WI38 (cell line): ENCODE results near the gene TENT4B.

Experiments used
- H3K4me3 ChIP-seq: 2 replicates; pipeline ENCODE4 v1.5.1; 2011; ENCODE audit warnings: low read depth, mild to moderate bottlenecking, control low read depth, low read length
- TF ChIP-seq, protein P1 (sequence below): IDR thresholded peaks from 2 replicates; pipeline ENCODE4 v1.5.1; 2012; ENCODE audit warnings: low read depth, mild to moderate bottlenecking, control low read depth, low read length

Gene TENT4B

DNA sequence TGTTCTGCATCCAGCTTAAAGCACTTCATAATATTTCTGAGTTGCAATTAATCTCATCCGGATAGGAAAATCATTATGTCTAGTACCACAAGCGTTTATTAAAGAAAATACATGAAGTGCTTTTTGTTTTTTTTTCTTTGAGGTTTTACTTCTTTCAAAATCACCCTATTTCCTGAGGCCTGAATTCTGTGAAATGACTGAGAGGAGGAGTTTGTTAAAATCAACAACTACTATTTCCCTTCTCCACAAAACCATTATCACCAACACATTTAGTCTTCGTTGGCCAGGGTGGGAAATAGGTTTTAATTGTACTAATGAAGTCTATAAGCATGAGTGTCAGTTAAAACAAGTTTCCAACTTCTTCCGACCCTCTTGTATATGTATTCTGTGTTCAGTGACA is 62.6 kb downstream of the TENT4B start:
- TF ChIP-seq, protein P1, sequence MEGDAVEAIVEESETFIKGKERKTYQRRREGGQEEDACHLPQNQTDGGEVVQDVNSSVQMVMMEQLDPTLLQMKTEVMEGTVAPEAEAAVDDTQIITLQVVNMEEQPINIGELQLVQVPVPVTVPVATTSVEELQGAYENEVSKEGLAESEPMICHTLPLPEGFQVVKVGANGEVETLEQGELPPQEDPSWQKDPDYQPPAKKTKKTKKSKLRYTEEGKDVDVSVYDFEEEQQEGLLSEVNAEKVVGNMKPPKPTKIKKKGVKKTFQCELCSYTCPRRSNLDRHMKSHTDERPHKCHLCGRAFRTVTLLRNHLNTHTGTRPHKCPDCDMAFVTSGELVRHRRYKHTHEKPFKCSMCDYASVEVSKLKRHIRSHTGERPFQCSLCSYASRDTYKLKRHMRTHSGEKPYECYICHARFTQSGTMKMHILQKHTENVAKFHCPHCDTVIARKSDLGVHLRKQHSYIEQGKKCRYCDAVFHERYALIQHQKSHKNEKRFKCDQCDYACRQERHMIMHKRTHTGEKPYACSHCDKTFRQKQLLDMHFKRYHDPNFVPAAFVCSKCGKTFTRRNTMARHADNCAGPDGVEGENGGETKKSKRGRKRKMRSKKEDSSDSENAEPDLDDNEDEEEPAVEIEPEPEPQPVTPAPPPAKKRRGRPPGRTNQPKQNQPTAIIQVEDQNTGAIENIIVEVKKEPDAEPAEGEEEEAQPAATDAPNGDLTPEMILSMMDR = no peak
- no peak overlapping the region for H3K4me3 ChIP-seq

DNA sequence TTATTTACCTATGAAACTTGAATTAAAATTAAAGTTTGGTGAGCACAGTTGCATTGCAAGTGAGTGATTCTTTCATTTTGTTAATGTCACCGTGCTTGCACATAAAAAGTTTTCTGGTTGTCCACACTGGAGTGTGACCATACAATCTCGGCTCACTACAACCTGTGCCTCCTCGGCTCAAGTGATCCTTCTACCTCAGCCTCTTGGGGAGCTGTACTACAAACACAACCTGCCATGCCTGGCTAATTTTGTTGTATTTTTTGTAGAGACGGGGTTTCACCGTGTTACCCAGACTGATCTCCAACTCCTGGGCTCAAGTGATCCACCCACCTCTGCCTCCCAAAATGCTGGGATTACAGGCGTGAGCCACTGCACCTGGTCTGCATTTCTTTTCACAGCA is 63.1 kb downstream of the TENT4B start:
- TF ChIP-seq, protein P1 = no peak
- no peak overlapping the region for H3K4me3 ChIP-seq

DNA sequence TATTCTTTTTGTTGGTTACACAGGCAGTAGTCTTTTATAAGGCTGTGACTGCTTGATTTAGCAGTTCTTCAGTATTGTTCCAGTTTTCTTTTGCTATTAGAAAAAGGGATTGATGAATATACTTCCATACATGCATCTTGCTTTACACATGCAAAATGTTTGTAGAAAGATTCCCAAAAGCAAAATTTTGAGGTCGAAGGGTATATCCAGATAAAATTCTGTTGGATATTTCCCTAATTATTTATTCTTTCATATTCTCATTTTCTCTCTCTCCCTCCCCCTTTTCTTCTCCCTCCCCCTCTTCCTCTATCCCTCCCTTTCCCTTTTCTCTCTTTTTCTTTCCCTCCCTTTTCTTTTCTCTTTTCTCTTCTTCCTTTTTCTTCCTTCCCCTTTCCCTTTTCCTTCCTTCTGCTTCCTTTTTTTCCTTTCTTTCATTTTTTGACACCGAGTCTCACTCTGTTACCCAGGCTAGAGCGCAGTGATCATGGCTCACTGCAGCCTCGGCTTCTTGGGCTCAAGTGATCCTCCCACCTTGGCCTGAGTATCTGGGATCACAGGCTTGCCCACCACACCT is 66.4 kb downstream of the TENT4B start:
- TF ChIP-seq, protein P1 = no peak
- no peak overlapping the region for H3K4me3 ChIP-seq

DNA sequence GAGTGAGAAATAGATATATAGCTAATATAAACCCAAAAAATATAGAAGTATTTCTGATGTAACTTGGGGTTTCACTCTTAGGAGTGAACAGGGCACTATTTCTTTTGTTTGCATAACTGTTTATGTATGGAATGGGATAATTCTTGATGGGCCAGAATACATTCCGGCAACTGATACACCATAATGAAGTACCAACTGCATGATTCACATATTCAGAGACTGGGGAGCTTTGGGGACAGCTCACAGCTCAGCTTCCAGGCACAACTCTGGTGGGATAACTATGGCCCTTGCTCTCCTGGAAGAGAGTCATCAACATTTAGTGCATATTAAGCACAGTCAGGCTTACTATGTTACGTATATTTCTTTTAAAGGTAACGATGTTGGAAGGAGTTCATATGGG is 71.2 kb downstream of the TENT4B start:
- no peak overlapping the region for H3K4me3 ChIP-seq
- TF ChIP-seq, protein P1 = no peak

DNA sequence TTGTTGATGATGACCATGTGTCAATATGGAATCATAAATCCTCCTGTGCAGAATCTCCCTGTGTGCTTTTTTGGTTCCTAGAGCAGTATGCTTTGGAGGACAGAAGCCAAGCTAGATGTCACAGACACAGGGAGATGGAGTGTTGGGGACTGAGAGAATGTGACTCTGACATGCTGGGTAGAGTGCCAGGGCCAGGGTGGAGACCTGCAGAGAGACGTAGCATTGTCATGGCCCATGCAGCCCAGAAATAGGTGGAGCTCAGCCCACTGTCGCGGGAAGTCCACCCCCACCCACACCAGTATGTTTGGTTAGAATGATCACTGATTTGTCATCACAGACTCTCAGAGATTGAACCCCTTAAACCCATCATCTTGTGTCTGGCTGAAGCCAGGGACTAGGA is 74.0 kb downstream of the TENT4B start:
- TF ChIP-seq, protein P1 = no peak
- H3K4me3 ChIP-seq = no peak overlapping the region

DNA sequence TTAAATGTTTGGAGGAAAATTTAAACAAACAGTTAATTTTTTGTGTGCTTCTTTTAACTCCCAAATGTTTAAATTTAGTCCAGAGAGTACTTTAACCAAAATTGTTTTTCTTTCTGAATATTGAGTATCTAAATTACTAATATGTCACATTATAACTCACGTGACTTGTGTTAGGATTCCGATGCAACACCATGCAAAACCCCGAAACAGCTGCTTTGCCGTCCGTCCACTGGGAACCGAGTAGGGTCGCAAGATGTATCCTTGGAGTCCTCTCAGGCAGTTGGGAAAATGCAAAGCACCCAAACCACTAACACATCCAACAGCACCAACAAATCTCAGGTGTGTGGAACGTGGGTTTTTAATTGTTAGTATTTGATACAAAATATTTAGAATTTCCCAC is 74.6 kb downstream of the TENT4B start:
- no peak overlapping the region for H3K4me3 ChIP-seq
- TF ChIP-seq, protein P1 = no peak

DNA sequence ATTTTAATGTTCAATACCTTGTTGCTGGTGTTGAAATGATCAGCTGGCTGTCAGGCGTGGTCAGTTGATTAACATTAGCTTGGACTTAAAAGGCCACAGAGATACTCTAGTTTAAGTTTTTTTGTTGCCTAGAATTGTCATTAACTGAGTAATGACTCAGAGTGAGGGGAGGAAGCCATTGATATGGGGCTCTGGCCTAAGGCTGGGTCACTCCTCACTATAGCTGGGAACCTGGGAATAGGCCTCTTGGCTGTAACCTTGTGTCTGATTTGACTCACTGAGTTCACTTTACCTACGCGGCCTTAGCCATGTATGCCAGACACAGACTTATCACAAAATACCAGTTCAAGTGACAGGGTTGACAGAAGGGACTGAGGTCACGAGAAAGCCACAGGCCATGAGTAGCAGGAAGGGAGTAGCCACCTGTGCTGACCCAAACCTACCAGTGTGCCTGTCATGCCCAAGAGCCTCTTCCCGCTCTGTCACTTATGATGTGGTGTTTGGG is 75.3 kb downstream of the TENT4B start:
- TF ChIP-seq, protein P1 = no peak
- H3K4me3 ChIP-seq = no peak overlapping the region
